ENCODE results near the gene AVEN. TPM values are rescaled to one million over a fixed set of nuclear protein-coding genes. Genes with fewer than 3 reads are reported as not detected.
A peak's percentile ranks its signal among the peaks of the same experiment; 100 is the strongest.

AVEN gene
- total RNA-seq, 1 donor: 34.7 TPM

GRCh38 chr15:33987444-33987843, 51.6 kb downstream of the AVEN start:
- H3K79me2 ChIP-seq (ENCODE audit: insufficient read depth, low read length): peaks cover 5% of the 10 kb centered on the region
- H3K4me3 ChIP-seq (ENCODE audit: insufficient read depth, low read length): no peak overlapping the region
- H3K36me3 ChIP-seq (ENCODE audit: insufficient read depth, low read length): no peaks in the 10 kb centered on the region
- H4K20me1 ChIP-seq (ENCODE audit: insufficient read depth, low read length): peaks cover 3% of the 10 kb centered on the region
- H2AFZ ChIP-seq (ENCODE audit: low read length): no peak overlapping the region
- peaks cover 17% of the 10 kb centered on the region for H3K4me1 ChIP-seq (ENCODE audit: insufficient read depth, low read length)
- no peaks in the 10 kb centered on the region for H3K27me3 ChIP-seq (ENCODE audit: insufficient read depth, low read length)
- H3K27ac ChIP-seq (ENCODE audit: low read depth, low read length): no peak overlapping the region
- no peak for TF ChIP-seq CTCF (IDR thresholded peaks at IDR 0.05; ENCODE audit: extremely low read depth, low read depth, low read length)
- no peaks in the 10 kb centered on the region for H3K9me3 ChIP-seq (ENCODE audit: low read depth, low read length)
- H3K4me2 ChIP-seq (ENCODE audit: insufficient read depth, low read length): no peak overlapping the region
- DNase-seq (ENCODE audit: insufficient read length, low spot score, missing footprints): no peak

GRCh38 chr15:33985751-33986150, 53.3 kb downstream of the AVEN start:
- Histone ChIP-seq H3K27me3 (ENCODE audit: insufficient read depth, low read length) (no peaks in the 10 kb centered on the region), H3K4me1 (ENCODE audit: insufficient read depth, low read length) (peaks cover 17% of the 10 kb centered on the region), H3K79me2 (ENCODE audit: insufficient read depth, low read length) (peaks cover 2% of the 10 kb centered on the region), H3K9me3 (ENCODE audit: low read depth, low read length) (no peaks in the 10 kb centered on the region), H2AFZ (ENCODE audit: low read length) (no peak overlapping the region), H4K20me1 (ENCODE audit: insufficient read depth, low read length) (peaks cover 3% of the 10 kb centered on the region), H3K4me2 (ENCODE audit: insufficient read depth, low read length) (peak overlapping the region; percentile 21), H3K36me3 (ENCODE audit: insufficient read depth, low read length) (no peaks in the 10 kb centered on the region), H3K4me3 (ENCODE audit: insufficient read depth, low read length) (no peak overlapping the region), H3K27ac (ENCODE audit: low read depth, low read length) (peak overlapping the region; percentile 46)
- TF ChIP-seq CTCF (IDR thresholded peaks at IDR 0.05; ENCODE audit: extremely low read depth, low read depth, low read length): no peak
- DNase-seq (ENCODE audit: insufficient read length, low spot score, missing footprints): no peak

- no peaks in the 10 kb centered on the region for H3K27me3 ChIP-seq (ENCODE audit: insufficient read depth, low read length)
- no peak overlapping the region for H3K4me3 ChIP-seq (ENCODE audit: insufficient read depth, low read length)
- H3K4me1 ChIP-seq (ENCODE audit: insufficient read depth, low read length): peaks cover 17% of the 10 kb centered on the region
- DNase-seq (ENCODE audit: insufficient read length, low spot score, missing footprints): peak; percentile 81
- H3K36me3 ChIP-seq (ENCODE audit: insufficient read depth, low read length): no peaks in the 10 kb centered on the region
- H3K27ac ChIP-seq (ENCODE audit: low read depth, low read length): peak overlapping the region; percentile 60
- TF ChIP-seq CTCF (IDR thresholded peaks at IDR 0.05; ENCODE audit: extremely low read depth, low read depth, low read length): no peak
- H4K20me1 ChIP-seq (ENCODE audit: insufficient read depth, low read length): peaks cover 3% of the 10 kb centered on the region
- H2AFZ ChIP-seq (ENCODE audit: low read length): no peak overlapping the region
- H3K9me3 ChIP-seq (ENCODE audit: low read depth, low read length): no peaks in the 10 kb centered on the region
- peak overlapping the region; percentile 49 for H3K4me2 ChIP-seq (ENCODE audit: insufficient read depth, low read length)
- H3K79me2 ChIP-seq (ENCODE audit: insufficient read depth, low read length): peaks cover 2% of the 10 kb centered on the region
These were observed 53.7 kb downstream of the AVEN start for GRCh38 chr15:33985287-33985686.

- H3K27ac ChIP-seq (ENCODE audit: low read depth, low read length): no peak overlapping the region
- H3K4me2 ChIP-seq (ENCODE audit: insufficient read depth, low read length): no peak overlapping the region
- H4K20me1 ChIP-seq (ENCODE audit: insufficient read depth, low read length): peaks cover 3% of the 10 kb centered on the region
- no peaks in the 10 kb centered on the region for H3K9me3 ChIP-seq (ENCODE audit: low read depth, low read length)
- H2AFZ ChIP-seq (ENCODE audit: low read length): no peak overlapping the region
- H3K36me3 ChIP-seq (ENCODE audit: insufficient read depth, low read length): no peaks in the 10 kb centered on the region
- no peak overlapping the region for H3K4me3 ChIP-seq (ENCODE audit: insufficient read depth, low read length)
- DNase-seq (ENCODE audit: insufficient read length, low spot score, missing footprints): no peak
- H3K79me2 ChIP-seq (ENCODE audit: insufficient read depth, low read length): peaks cover 6% of the 10 kb centered on the region
- no peaks in the 10 kb centered on the region for H3K27me3 ChIP-seq (ENCODE audit: insufficient read depth, low read length)
- no peak for TF ChIP-seq CTCF (IDR thresholded peaks at IDR 0.05; ENCODE audit: extremely low read depth, low read depth, low read length)
- H3K4me1 ChIP-seq (ENCODE audit: insufficient read depth, low read length): peaks cover 12% of the 10 kb centered on the region
These were observed 56.5 kb downstream of the AVEN start for GRCh38 chr15:33982516-33982915.
